Panc1 (cell line): ENCODE measurements around the gene ZNF672. TPM values are rescaled to one million over a fixed set of nuclear protein-coding genes. Genes with fewer than 3 reads are reported as not detected.
A peak's percentile ranks its signal among the peaks of the same experiment; 100 is the strongest.

Experiments
- ATAC-seq: fragments of 200-7000 bp; cut with Tn5 transposase; 2 replicates; pipeline ENCODE4 v1.9.1; 2020; ENCODE audit warnings: mild to moderate bottlenecking, moderate library complexity
- BruUV-seq: library from RNA; stranded (reverse); fragments of 400-500 nt; replicated peaks from 2 replicates; lab custom pipeline; 2021; lab: Mats Ljungman, UMichigan
- CTCF ChIA-PET: fragments of 300-600 bp; sonication (Branson Sonifier 250); formaldehyde crosslinking; loops from one replicate; lab custom pipeline; 2022; ENCODE audit warnings: antibody characterized with exemption; lab: Charles Lee
- POLR2A ChIA-PET: fragments of 300-600 bp; sonication (Branson Sonifier 250); formaldehyde crosslinking; loops from one replicate; lab custom pipeline; 2022; ENCODE audit warnings: antibody characterized with exemption; lab: Charles Lee
- DNase-seq: peaks from one replicate; pipeline ENCODE4 v3.0.0-alpha.2; 2010; ENCODE audit warnings: low read depth, low spot score
- H3K27ac ChIP-seq: 2 replicates; pipeline ENCODE4 v1.5.1; 2011; ENCODE audit warnings: mild to moderate bottlenecking, low read length, inconsistent platforms
- H3K27me3 ChIP-seq: fragments of 200-500 bp; sonication (Bioruptor generic); 2 replicates; pipeline ENCODE4 v1.6.0; 2014; ENCODE audit warnings: low read length, inconsistent platforms; ENCODE audit not compliant: control insufficient read depth, insufficient read depth
- H3K36me3 ChIP-seq: fragments of 200-500 bp; sonication (Bioruptor generic); 2 replicates; pipeline ENCODE4 v1.5.1; 2014; ENCODE audit warnings: inconsistent platforms, mild to moderate bottlenecking, low read length, moderate library complexity; ENCODE audit not compliant: control insufficient read depth, insufficient read depth
- H3K4me1 ChIP-seq: 2 replicates; pipeline ENCODE4 v1.5.1; 2011; ENCODE audit warnings: inconsistent platforms, mild to moderate bottlenecking, low read length, moderate library complexity; ENCODE audit not compliant: control insufficient read depth, insufficient read depth
- H3K4me3 ChIP-seq, 2 experiments: 2 replicates each; pipeline ENCODE4 v1.5.1; 2011 to 2012; ENCODE audit warnings: low read depth in 2 of 2, low read length in 2 of 2, mild to moderate bottlenecking in 2 of 2, inconsistent platforms in 1 of 2, moderate library complexity in 1 of 2
- H3K9me3 ChIP-seq: fragments of 200-500 bp; sonication (Bioruptor generic); 2 replicates; pipeline ENCODE4 v1.5.1; 2014; ENCODE audit warnings: low read depth, mild to moderate bottlenecking, inconsistent platforms, low read length, moderate library complexity; ENCODE audit not compliant: control insufficient read depth, insufficient read depth
- POLR2AphosphoS5 ChIP-seq: IDR thresholded peaks from 2 replicates; pipeline ENCODE4 v1.6.1; 2012; ENCODE audit warnings: mild to moderate bottlenecking, low read depth, low read length, moderate library complexity
- REST ChIP-seq, 2 experiments: IDR thresholded peaks; 2 replicates each; pipeline ENCODE4 v1.6.1; 2011 to 2012; ENCODE audit warnings: low read depth in 2 of 2, control low read depth in 1 of 2, low read length in 1 of 2, mild to moderate bottlenecking in 1 of 2, moderate library complexity in 1 of 2; ENCODE audit not compliant: insufficient read depth in 1 of 2
- SIN3A ChIP-seq: IDR thresholded peaks from 2 replicates; pipeline ENCODE4 v1.6.1; 2012; ENCODE audit warnings: low read depth, mild to moderate bottlenecking, low read length, moderate library complexity, borderline replicate concordance; ENCODE audit not compliant: insufficient read depth
- TCF7L2 ChIP-seq: IDR thresholded peaks from 2 replicates; pipeline ENCODE4 v1.6.1; 2011; ENCODE audit warnings: mild to moderate bottlenecking, low read depth, low read length, inconsistent platforms
- in situ Hi-C: cut with HindIII; loops from 2 replicates; pipeline ENCODE4 v1.10.0; 2016; ENCODE audit warnings: low sequenced_read_pairs, low pct_unique_long_range_greater_than_20kb
- intact Hi-C: fragments of 100-400 bp; cut with micrococcal nuclease; formaldehyde crosslinking; loops from one replicate; pipeline ENCODE4 v1.10.0; 2022; ENCODE audit not compliant: unreplicated experiment
- total RNA-seq: library from RNA; stranded (reverse); gene quantifications from one replicate; pipeline ENCODE4 v1.2.1, GENCODE V29; 2021; ENCODE audit not compliant: unreplicated experiment
- TF ChIP-seq, protein P1 (sequence below): fragments of 450-650 bp; IDR thresholded peaks from 2 replicates; pipeline ENCODE4 v1.5.1; 2017; ENCODE audit warnings: mild to moderate bottlenecking

The ZNF672 gene
- total RNA-seq, 1 experiment from 2014 or later = 36.2 TPM

- DNase-seq (no peak), ATAC-seq (no peak)
- Histone ChIP-seq H3K27ac (peak overlapping the region; percentile 91), H3K9me3 (no peaks in the 10 kb centered on the region), H3K4me3 (peak overlapping the region; percentile 80 to 95), H3K4me1 (peaks cover 4% of the 10 kb centered on the region; the same call in 1 of the 2 replicates), H3K36me3 (no peaks in the 10 kb centered on the region; the same call in 1 of the 2 replicates), H3K27me3 (peaks cover 2% of the 10 kb centered on the region; the same call in 1 of the 2 replicates)
- in situ Hi-C loops = no loop called here
- intact Hi-C loops = no loop called here
- TF ChIP-seq POLR2AphosphoS5 (no peak), TCF7L2 (no peak), REST (IDR thresholded peaks at IDR 0.05; ENCODE audit: insufficient read depth in 1 of 2, low read depth in 2 of 2, low read length in 1 of 2) (no peak), SIN3A (no peak)
- TF ChIP-seq, protein P1, sequence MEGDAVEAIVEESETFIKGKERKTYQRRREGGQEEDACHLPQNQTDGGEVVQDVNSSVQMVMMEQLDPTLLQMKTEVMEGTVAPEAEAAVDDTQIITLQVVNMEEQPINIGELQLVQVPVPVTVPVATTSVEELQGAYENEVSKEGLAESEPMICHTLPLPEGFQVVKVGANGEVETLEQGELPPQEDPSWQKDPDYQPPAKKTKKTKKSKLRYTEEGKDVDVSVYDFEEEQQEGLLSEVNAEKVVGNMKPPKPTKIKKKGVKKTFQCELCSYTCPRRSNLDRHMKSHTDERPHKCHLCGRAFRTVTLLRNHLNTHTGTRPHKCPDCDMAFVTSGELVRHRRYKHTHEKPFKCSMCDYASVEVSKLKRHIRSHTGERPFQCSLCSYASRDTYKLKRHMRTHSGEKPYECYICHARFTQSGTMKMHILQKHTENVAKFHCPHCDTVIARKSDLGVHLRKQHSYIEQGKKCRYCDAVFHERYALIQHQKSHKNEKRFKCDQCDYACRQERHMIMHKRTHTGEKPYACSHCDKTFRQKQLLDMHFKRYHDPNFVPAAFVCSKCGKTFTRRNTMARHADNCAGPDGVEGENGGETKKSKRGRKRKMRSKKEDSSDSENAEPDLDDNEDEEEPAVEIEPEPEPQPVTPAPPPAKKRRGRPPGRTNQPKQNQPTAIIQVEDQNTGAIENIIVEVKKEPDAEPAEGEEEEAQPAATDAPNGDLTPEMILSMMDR = no peak
- CTCF ChIA-PET = no interaction called here
- BruUV-seq = no TSS peak
- POLR2A ChIA-PET = interaction anchor here (0.6 kb wide), 1 partner anchor 14 kb away, joined by 11 read pairs; the partner anchor contains the start of gene SH3BP5L
These were observed 1.1 kb downstream of the ZNF672 start for GRCh38 chr1:248839168-248839555.

GRCh38 chr1:248840946-248841345 lies 2.9 kb downstream of the ZNF672 start:
- no peak overlapping the region for H3K27ac ChIP-seq
- no peak for ATAC-seq
- ChIA-PET POLR2A (no interaction called here), CTCF (no interaction called here)
- in situ Hi-C loops = no loop called here
- intact Hi-C loops = no loop called here
- H3K27me3 ChIP-seq = peaks cover 2% of the 10 kb centered on the region; the same call in 1 of the 2 replicates
- no peak overlapping the region for H3K4me3 ChIP-seq
- no TSS peak for BruUV-seq
- TF ChIP-seq TCF7L2 (no peak), REST (IDR thresholded peaks at IDR 0.05; ENCODE audit: insufficient read depth in 1 of 2, low read depth in 2 of 2, low read length in 1 of 2) (no peak), POLR2AphosphoS5 (no peak), SIN3A (no peak)
- TF ChIP-seq, protein P1 = no peak
- H3K4me1 ChIP-seq = peaks cover 4% of the 10 kb centered on the region; the same call in 1 of the 2 replicates
- no peak for DNase-seq
- peaks cover under 1% of the 10 kb centered on the region; the same call in 1 of the 2 replicates for H3K36me3 ChIP-seq
- H3K9me3 ChIP-seq = no peaks in the 10 kb centered on the region
